ENCODE results near the gene CLRN3. TPM values are rescaled to one million over a fixed set of nuclear protein-coding genes. Genes with fewer than 3 reads are reported as not detected.

Gene CLRN3
- total RNA-seq, 1 donor from 2014 or later = not detected

- TF ChIP-seq CTCF (IDR thresholded peaks at IDR 0.05) = no peak
- Histone ChIP-seq H3K9me3 (no peaks in the 10 kb centered on the region), H3K36me3 (no peaks in the 10 kb centered on the region), H3K27ac (no peak overlapping the region), H3K27me3 (no peaks in the 10 kb centered on the region), H3K4me3 (no peak overlapping the region), H3K4me1 (no peaks in the 10 kb centered on the region)
- intact Hi-C loops (cut with DNase I) = no loop called here
- DNase-seq (ENCODE audit: low spot score in 2 of 2) = no peak
Measured at GRCh38 chr10:127863231-127863825, 29.4 kb downstream of the CLRN3 start.

- H3K4me3 ChIP-seq = no peak overlapping the region
- DNase-seq (ENCODE audit: low spot score in 2 of 2) = no peak
- intact Hi-C loops (cut with DNase I) = no loop called here
Measured at GRCh38 chr10:127860592-127860991, 32.1 kb downstream of the CLRN3 start.

GRCh38 chr10:127855976-127856375, 36.8 kb downstream of the CLRN3 start:
- Histone ChIP-seq H3K4me3 (no peak overlapping the region), H3K27me3 (no peaks in the 10 kb centered on the region), H3K9me3 (no peaks in the 10 kb centered on the region), H3K36me3 (no peaks in the 10 kb centered on the region), H3K27ac (no peak overlapping the region), H3K4me1 (no peaks in the 10 kb centered on the region)
- intact Hi-C loops (cut with DNase I) = no loop called here
- no peak for DNase-seq (ENCODE audit: low spot score in 2 of 2)
- TF ChIP-seq CTCF (IDR thresholded peaks at IDR 0.05) = no peak

More at GRCh38 chr10:127860592-127860991, 32.1 kb downstream of the CLRN3 start:
- Histone ChIP-seq H3K36me3 (no peaks in the 10 kb centered on the region), H3K9me3 (no peaks in the 10 kb centered on the region), H3K27ac (no peak overlapping the region), H3K4me1 (no peaks in the 10 kb centered on the region), H3K27me3 (no peaks in the 10 kb centered on the region)
- no peak for TF ChIP-seq CTCF (IDR thresholded peaks at IDR 0.05)

GRCh38 chr10:127855591-127855881, 37.2 kb downstream of the CLRN3 start:
- Histone ChIP-seq H3K27me3 (no peaks in the 10 kb centered on the region), H3K27ac (no peak overlapping the region), H3K9me3 (no peaks in the 10 kb centered on the region), H3K4me1 (no peaks in the 10 kb centered on the region), H3K36me3 (no peaks in the 10 kb centered on the region), H3K4me3 (no peak overlapping the region)
- intact Hi-C loops (cut with DNase I) = no loop called here
- no peak for TF ChIP-seq CTCF (IDR thresholded peaks at IDR 0.05)
- DNase-seq (ENCODE audit: low spot score in 2 of 2) = no peak

GRCh38 chr10:127854769-127855590, 37.8 kb downstream of the CLRN3 start:
- no peaks in the 10 kb centered on the region for H3K9me3 ChIP-seq
- no peaks in the 10 kb centered on the region for H3K4me1 ChIP-seq
- DNase-seq (ENCODE audit: low spot score in 2 of 2) = no peak
- H3K27me3 ChIP-seq = no peaks in the 10 kb centered on the region
- H3K4me3 ChIP-seq = no peak overlapping the region
- H3K27ac ChIP-seq = no peak overlapping the region
- no peaks in the 10 kb centered on the region for H3K36me3 ChIP-seq
- intact Hi-C loops (cut with DNase I) = no loop called here
- no peak for TF ChIP-seq CTCF (IDR thresholded peaks at IDR 0.05)
